ENCODE data around the gene NFE2. TPM values are rescaled to one million over a fixed set of nuclear protein-coding genes. Genes with fewer than 3 reads are reported as not detected.
"Not testable (repeated sequence)": the region's sequence is repeated elsewhere in the genome, so short reads cannot be mapped to it uniquely, and the experiment has no call there.

Gene NFE2
- total RNA-seq, 2 experiments from 2014 or later: not detected

GRCh38 chr12:54292083-54292930 lies 8.5 kb downstream of the NFE2 start:
- POLR2A ChIA-PET: interaction anchor here (0.5 to 4.8 kb wide), 3 partner anchors 12 to 187 kb away, joined by 3 to 40 read pairs (median 4); partner anchors contain the start of genes CBX5 and HNRNPA1
- H3K27ac Mint-ChIP-seq: no peak overlapping the region
- H3K9me3 Mint-ChIP-seq (ENCODE audit: insufficient read depth): no peaks in the 10 kb centered on the region
- H3K4me3 Mint-ChIP-seq: no peak overlapping the region
- CTCF ChIA-PET: interaction anchor here (0.6 to 6.7 kb wide), 14 partner anchors 8 to 145 kb away, joined by 3 to 77 read pairs (median 28); partner anchors contain the start of genes CBX5, COPZ1 and HNRNPA1
- peaks cover 6% of the 10 kb centered on the region for H3K27me3 Mint-ChIP-seq (ENCODE audit: low read depth)
- ATAC-seq (no peak), DNase-seq (no peak)
- H3K4me1 Mint-ChIP-seq (ENCODE audit: low read depth): no peaks in the 10 kb centered on the region
- H3K36me3 Mint-ChIP-seq (ENCODE audit: low read depth): peaks cover 5% of the 10 kb centered on the region

GRCh38 chr12:54287261-54288157 lies 13.3 kb downstream of the NFE2 start:
- DNase-seq (no peak), ATAC-seq (no peak)
- H3K27me3 Mint-ChIP-seq (ENCODE audit: low read depth): no peaks in the 10 kb centered on the region
- H3K36me3 Mint-ChIP-seq (ENCODE audit: low read depth): peaks cover 5% of the 10 kb centered on the region
- H3K4me1 Mint-ChIP-seq (ENCODE audit: low read depth): peaks cover 43% of the 10 kb centered on the region
- H3K4me3 Mint-ChIP-seq: no peak overlapping the region
- no peaks in the 10 kb centered on the region for H3K9me3 Mint-ChIP-seq (ENCODE audit: insufficient read depth)
- H3K27ac Mint-ChIP-seq: no peak overlapping the region
- CTCF ChIA-PET: interaction anchor here (1.2 to 2.3 kb wide), 9 partner anchors 11 to 112 kb away, joined by 3 to 15 read pairs (median 6); partner anchors contain the start of gene COPZ1
- POLR2A ChIA-PET: interaction anchor here (0.6 to 1.9 kb wide), 7 partner anchors 36 to 71 kb away, joined by 3 to 10 read pairs (median 4); no protein-coding TSS in a partner anchor

- Mint-ChIP-seq H3K27ac (no peak overlapping the region), H3K9me3 (ENCODE audit: insufficient read depth) (no peaks in the 10 kb centered on the region), H3K4me3 (no peak overlapping the region), H3K36me3 (ENCODE audit: low read depth) (peaks cover 5% of the 10 kb centered on the region), H3K27me3 (ENCODE audit: low read depth) (no peaks in the 10 kb centered on the region), H3K4me1 (ENCODE audit: low read depth) (peaks cover 46% of the 10 kb centered on the region)
- no peak for DNase-seq
- no peak for ATAC-seq
- ChIA-PET POLR2A (interaction anchor here (0.7 to 1.9 kb wide), 11 partner anchors 9 to 92 kb away, joined by 3 to 10 read pairs (median 4); no protein-coding TSS in a partner anchor), CTCF (interaction anchor here (1.2 to 3.8 kb wide), 11 partner anchors 8 to 113 kb away, joined by 3 to 31 read pairs (median 6); partner anchors contain the start of gene COPZ1)
These were observed 14.5 kb downstream of the NFE2 start for GRCh38 chr12:54286042-54287030.

- no peak overlapping the region for H3K4me3 Mint-ChIP-seq
- ATAC-seq (no peak), DNase-seq (no peak)
- no peaks in the 10 kb centered on the region for H3K9me3 Mint-ChIP-seq (ENCODE audit: insufficient read depth)
- no peak overlapping the region for H3K27ac Mint-ChIP-seq
- no peaks in the 10 kb centered on the region for H3K27me3 Mint-ChIP-seq (ENCODE audit: low read depth)
- peaks cover 46% of the 10 kb centered on the region for H3K4me1 Mint-ChIP-seq (ENCODE audit: low read depth)
- peaks cover 5% of the 10 kb centered on the region for H3K36me3 Mint-ChIP-seq (ENCODE audit: low read depth)
- ChIA-PET CTCF (interaction anchor here (1.3 to 3.8 kb wide), 10 partner anchors 9 to 114 kb away, joined by 3 to 31 read pairs (median 12); partner anchors contain the start of gene COPZ1), POLR2A (interaction anchor here (0.7 to 1.9 kb wide), 6 partner anchors 10 to 93 kb away, joined by 3 to 9 read pairs (median 4); no protein-coding TSS in a partner anchor)
These were observed 15.4 kb downstream of the NFE2 start for GRCh38 chr12:54285150-54286041.

DNA sequence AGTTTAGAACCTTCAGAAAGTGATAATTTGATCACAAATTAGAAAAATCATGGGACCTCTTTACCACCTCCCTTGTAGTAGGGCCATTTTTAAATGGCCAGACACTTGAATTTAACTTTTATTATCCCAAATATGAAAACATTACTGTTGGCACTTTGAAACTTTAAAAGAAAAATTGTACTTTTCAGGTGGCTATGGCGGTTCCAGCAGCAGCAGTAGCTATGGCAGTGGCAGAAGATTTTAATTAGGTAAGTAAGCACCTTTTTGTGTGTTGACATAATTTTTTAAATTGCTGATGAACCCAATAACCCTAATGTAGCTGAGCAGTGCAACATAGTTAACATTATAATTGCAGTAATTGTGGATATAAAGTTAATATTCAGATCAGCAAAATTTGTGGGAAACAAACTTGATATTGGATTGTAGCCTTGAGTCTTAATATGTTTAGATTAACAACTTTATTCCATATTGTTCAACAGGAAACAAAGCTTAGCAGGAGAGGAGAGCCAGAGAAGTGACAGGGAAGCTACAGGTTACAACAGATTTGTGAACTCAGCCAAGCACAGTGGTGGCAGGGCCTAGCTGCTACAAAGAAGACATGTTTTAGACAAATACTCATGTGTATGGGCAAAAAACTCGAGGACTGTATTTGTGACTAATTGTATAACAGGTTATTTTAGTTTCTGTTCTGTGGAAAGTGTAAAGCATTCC lies 16.6 kb downstream of the NFE2 start:
- peaks cover 46% of the 10 kb centered on the region for H3K4me1 Mint-ChIP-seq (ENCODE audit: low read depth)
- not testable (repeated sequence) for H3K36me3 Mint-ChIP-seq (ENCODE audit: low read depth); H3K4me3 Mint-ChIP-seq; H3K27me3 Mint-ChIP-seq (ENCODE audit: low read depth); H3K9me3 Mint-ChIP-seq (ENCODE audit: insufficient read depth); DNase-seq; ATAC-seq
- peak overlapping the region; percentile 35 for H3K27ac Mint-ChIP-seq
- POLR2A ChIA-PET: interaction anchor here (0.6 to 1.3 kb wide), 3 partner anchors 15 to 202 kb away, joined by 4 to 7 read pairs (median 5); no protein-coding TSS in a partner anchor
- CTCF ChIA-PET: interaction anchor here (0.7 to 3.8 kb wide), 6 partner anchors 10 to 84 kb away, joined by 3 to 31 read pairs (median 6); partner anchors contain the start of gene COPZ1

- H3K27ac Mint-ChIP-seq: no peak overlapping the region
- peak; percentile 45 for DNase-seq
- ATAC-seq: no peak
- ChIA-PET POLR2A (interaction anchor here (0.6 to 1.3 kb wide), 3 partner anchors 17 to 291 kb away, joined by 3 to 7 read pairs (median 4); no protein-coding TSS in a partner anchor), CTCF (interaction anchor here (0.6 to 3.8 kb wide), 7 partner anchors 9 to 96 kb away, joined by 3 to 31 read pairs (median 3); partner anchors contain the start of gene COPZ1)
- no peaks in the 10 kb centered on the region for H3K9me3 Mint-ChIP-seq (ENCODE audit: insufficient read depth)
- no peak overlapping the region for H3K4me3 Mint-ChIP-seq
- H3K27me3 Mint-ChIP-seq (ENCODE audit: low read depth): no peaks in the 10 kb centered on the region
- H3K4me1 Mint-ChIP-seq (ENCODE audit: low read depth): peaks cover 53% of the 10 kb centered on the region
- H3K36me3 Mint-ChIP-seq (ENCODE audit: low read depth): peaks cover 7% of the 10 kb centered on the region
These were observed 17.7 kb downstream of the NFE2 start for GRCh38 chr12:54282949-54283593.

- H3K9me3 Mint-ChIP-seq (ENCODE audit: insufficient read depth); H3K27ac Mint-ChIP-seq; H3K27me3 Mint-ChIP-seq (ENCODE audit: low read depth); ATAC-seq; H3K4me3 Mint-ChIP-seq; DNase-seq: not testable (repeated sequence)
- Mint-ChIP-seq H3K4me1 (ENCODE audit: low read depth) (peaks cover 56% of the 10 kb centered on the region), H3K36me3 (ENCODE audit: low read depth) (peaks cover 12% of the 10 kb centered on the region)
- POLR2A ChIA-PET: interaction anchor here (0.8 to 3.1 kb wide), 6 partner anchors 10 to 76 kb away, joined by 3 to 40 read pairs (median 14); partner anchors contain the start of gene COPZ1
- CTCF ChIA-PET: interaction anchor here (0.8 to 4.3 kb wide), 7 partner anchors 11 to 158 kb away, joined by 3 to 36 read pairs (median 7); partner anchors contain the start of gene COPZ1
These were observed 19.1 kb downstream of the NFE2 start for GRCh38 chr12:54281694-54282093.

GRCh38 chr12:54281261-54281638 lies 19.6 kb downstream of the NFE2 start:
- not testable (repeated sequence) for H3K4me3 Mint-ChIP-seq; H3K27ac Mint-ChIP-seq; H3K9me3 Mint-ChIP-seq (ENCODE audit: insufficient read depth); ATAC-seq; DNase-seq; H3K27me3 Mint-ChIP-seq (ENCODE audit: low read depth)
- ChIA-PET POLR2A (interaction anchor here (0.8 to 3.1 kb wide), 7 partner anchors 10 to 87 kb away, joined by 3 to 40 read pairs (median 7); partner anchors contain the start of gene COPZ1), CTCF (interaction anchor here (0.8 to 4.3 kb wide), 8 partner anchors 11 to 158 kb away, joined by 3 to 36 read pairs (median 8); partner anchors contain the start of gene COPZ1)
- peaks cover 56% of the 10 kb centered on the region for H3K4me1 Mint-ChIP-seq (ENCODE audit: low read depth)
- H3K36me3 Mint-ChIP-seq (ENCODE audit: low read depth): peaks cover 17% of the 10 kb centered on the region

Measured in activated CD8-positive, alpha-beta T cell treated with anti-CD3 and anti-CD28 coated beads, Interleukin-2, amount 10 ng/mL, durations not matched to agents 7 days and 5 days (primary cell).